Panc1 (cell line): ENCODE results near the gene TNK1. TPM values are rescaled to one million over a fixed set of nuclear protein-coding genes. Genes with fewer than 3 reads are reported as not detected.
"Not testable (repeated sequence)": the region's sequence is repeated elsewhere in the genome, so short reads cannot be mapped to it uniquely, and the experiment has no call there.

ENCODE experiments used
- ATAC-seq: fragments of 200-7000 bp; cut with Tn5 transposase; 2 replicates; pipeline ENCODE4 v1.9.1; 2020; ENCODE audit warnings: mild to moderate bottlenecking, moderate library complexity
- BruUV-seq: library from RNA; stranded (reverse); fragments of 400-500 nt; replicated peaks from 2 replicates; lab custom pipeline; 2021; lab: Mats Ljungman, UMichigan
- CTCF ChIA-PET: fragments of 300-600 bp; sonication (Branson Sonifier 250); formaldehyde crosslinking; loops from one replicate; lab custom pipeline; 2022; ENCODE audit warnings: antibody characterized with exemption; lab: Charles Lee
- POLR2A ChIA-PET: fragments of 300-600 bp; sonication (Branson Sonifier 250); formaldehyde crosslinking; loops from one replicate; lab custom pipeline; 2022; ENCODE audit warnings: antibody characterized with exemption; lab: Charles Lee
- DNase-seq: peaks from one replicate; pipeline ENCODE4 v3.0.0-alpha.2; 2010; ENCODE audit warnings: low read depth, low spot score
- H3K27ac ChIP-seq: 2 replicates; pipeline ENCODE4 v1.5.1; 2011; ENCODE audit warnings: mild to moderate bottlenecking, low read length, inconsistent platforms
- H3K27me3 ChIP-seq: fragments of 200-500 bp; sonication (Bioruptor generic); 2 replicates; pipeline ENCODE4 v1.6.0; 2014; ENCODE audit warnings: low read length, inconsistent platforms; ENCODE audit not compliant: control insufficient read depth, insufficient read depth
- H3K36me3 ChIP-seq: fragments of 200-500 bp; sonication (Bioruptor generic); 2 replicates; pipeline ENCODE4 v1.5.1; 2014; ENCODE audit warnings: inconsistent platforms, mild to moderate bottlenecking, low read length, moderate library complexity; ENCODE audit not compliant: control insufficient read depth, insufficient read depth
- H3K4me1 ChIP-seq: 2 replicates; pipeline ENCODE4 v1.5.1; 2011; ENCODE audit warnings: inconsistent platforms, mild to moderate bottlenecking, low read length, moderate library complexity; ENCODE audit not compliant: control insufficient read depth, insufficient read depth
- H3K4me3 ChIP-seq, 2 experiments: 2 replicates each; pipeline ENCODE4 v1.5.1; 2011 to 2012; ENCODE audit warnings: low read depth in 2 of 2, low read length in 2 of 2, mild to moderate bottlenecking in 2 of 2, inconsistent platforms in 1 of 2, moderate library complexity in 1 of 2
- H3K9me3 ChIP-seq: fragments of 200-500 bp; sonication (Bioruptor generic); 2 replicates; pipeline ENCODE4 v1.5.1; 2014; ENCODE audit warnings: low read depth, mild to moderate bottlenecking, inconsistent platforms, low read length, moderate library complexity; ENCODE audit not compliant: control insufficient read depth, insufficient read depth
- CTCF ChIP-seq: fragments of 450-650 bp; IDR thresholded peaks from 2 replicates; pipeline ENCODE4 v1.5.1; 2017; ENCODE audit warnings: mild to moderate bottlenecking
- POLR2AphosphoS5 ChIP-seq: IDR thresholded peaks from 2 replicates; pipeline ENCODE4 v1.6.1; 2012; ENCODE audit warnings: mild to moderate bottlenecking, low read depth, low read length, moderate library complexity
- REST ChIP-seq, 2 experiments: IDR thresholded peaks; 2 replicates each; pipeline ENCODE4 v1.6.1; 2011 to 2012; ENCODE audit warnings: low read depth in 2 of 2, control low read depth in 1 of 2, low read length in 1 of 2, mild to moderate bottlenecking in 1 of 2, moderate library complexity in 1 of 2; ENCODE audit not compliant: insufficient read depth in 1 of 2
- SIN3A ChIP-seq: IDR thresholded peaks from 2 replicates; pipeline ENCODE4 v1.6.1; 2012; ENCODE audit warnings: low read depth, mild to moderate bottlenecking, low read length, moderate library complexity, borderline replicate concordance; ENCODE audit not compliant: insufficient read depth
- TCF7L2 ChIP-seq: IDR thresholded peaks from 2 replicates; pipeline ENCODE4 v1.6.1; 2011; ENCODE audit warnings: mild to moderate bottlenecking, low read depth, low read length, inconsistent platforms
- in situ Hi-C: cut with HindIII; loops from 2 replicates; pipeline ENCODE4 v1.10.0; 2016; ENCODE audit warnings: low sequenced_read_pairs, low pct_unique_long_range_greater_than_20kb
- intact Hi-C: fragments of 100-400 bp; cut with micrococcal nuclease; formaldehyde crosslinking; loops from one replicate; pipeline ENCODE4 v1.10.0; 2022; ENCODE audit not compliant: unreplicated experiment
- total RNA-seq: library from RNA; stranded (reverse); gene quantifications from one replicate; pipeline ENCODE4 v1.2.1, GENCODE V29; 2021; ENCODE audit not compliant: unreplicated experiment

The TNK1 gene
- total RNA-seq, 1 experiment from 2014 or later = 6.2 TPM

- ChIA-PET POLR2A (interaction anchor here (0.6 kb wide), 1 partner anchor 250 kb away, joined by 4 read pairs; no protein-coding TSS in a partner anchor), CTCF (no interaction called here)
- DNase-seq = no peak
- BruUV-seq = no TSS peak
- Histone ChIP-seq H3K27ac (no peak overlapping the region), H3K27me3 (no peaks in the 10 kb centered on the region), H3K9me3 (no peaks in the 10 kb centered on the region), H3K36me3 (no peaks in the 10 kb centered on the region), H3K4me3 (no peak overlapping the region), H3K4me1 (peaks cover 3% of the 10 kb centered on the region)
- TF ChIP-seq CTCF (no peak), REST (IDR thresholded peaks at IDR 0.05; ENCODE audit: insufficient read depth in 1 of 2, low read depth in 2 of 2, low read length in 1 of 2) (no peak), SIN3A (no peak), POLR2AphosphoS5 (no peak), TCF7L2 (no peak)
- intact Hi-C loops (no loop called here), in situ Hi-C loops (no loop called here)
- ATAC-seq = no peak
Measured at GRCh38 chr17:7334938-7335538, 45.9 kb upstream of the TNK1 start.

GRCh38 chr17:7335765-7336164, 45.1 kb upstream of the TNK1 start:
- H3K4me1 ChIP-seq, POLR2A ChIA-PET, H3K27me3 ChIP-seq, in situ Hi-C loops, H3K27ac ChIP-seq, H3K9me3 ChIP-seq, H3K4me3 ChIP-seq, ATAC-seq, intact Hi-C loops, H3K36me3 ChIP-seq, CTCF ChIA-PET, DNase-seq, BruUV-seq: not testable (repeated sequence)
